ENCODE results near the gene RD3L. TPM values are rescaled to one million over a fixed set of nuclear protein-coding genes. Genes with fewer than 3 reads are reported as not detected.

The RD3L gene
- total RNA-seq = not detected in 2 replicates

GRCh38 chr14:103941973-103942736 is at the start of gene RD3L:
Gene RD3L, minus strand, starts transcription at chr14:103942529. Its CDS starts 834 bp downstream, at chr14:103941695.
- no peak for DNase-seq (ENCODE audit: low read depth in 2 of 2)

DNA sequence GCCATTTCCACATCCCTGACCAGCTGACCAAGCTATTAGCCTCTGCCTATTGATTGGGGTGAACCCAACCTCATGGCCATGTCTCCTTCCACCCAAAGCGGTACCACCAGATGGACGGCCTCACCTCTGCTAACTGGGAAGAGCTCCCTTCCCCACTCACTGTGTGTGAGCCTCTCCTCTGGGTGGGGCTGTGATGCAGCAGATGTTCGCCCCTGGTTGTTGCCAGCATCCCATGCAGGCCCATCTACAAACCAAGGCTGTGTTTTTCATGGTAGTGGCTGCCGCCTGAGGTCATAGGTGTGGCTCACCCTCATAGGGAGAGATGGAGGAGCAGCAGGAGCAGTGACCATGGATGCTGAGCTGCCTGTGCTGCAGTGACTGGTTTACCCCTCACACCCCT is 47.6 kb upstream of the RD3L start:
- DNase-seq (ENCODE audit: low read depth in 2 of 2) = no peak

- DNase-seq (ENCODE audit: low read depth in 2 of 2) = no peak
These were observed 46.7 kb upstream of the RD3L start for GRCh38 chr14:103989034-103989433.

- DNase-seq (ENCODE audit: low read depth in 2 of 2) = no peak
These were observed 41.9 kb upstream of the RD3L start for GRCh38 chr14:103984196-103984595.

GRCh38 chr14:103980623-103981238 is 38.4 kb upstream of the RD3L start:
- peak; percentile 47 to 48 for DNase-seq (ENCODE audit: low read depth in 2 of 2)

DNA sequence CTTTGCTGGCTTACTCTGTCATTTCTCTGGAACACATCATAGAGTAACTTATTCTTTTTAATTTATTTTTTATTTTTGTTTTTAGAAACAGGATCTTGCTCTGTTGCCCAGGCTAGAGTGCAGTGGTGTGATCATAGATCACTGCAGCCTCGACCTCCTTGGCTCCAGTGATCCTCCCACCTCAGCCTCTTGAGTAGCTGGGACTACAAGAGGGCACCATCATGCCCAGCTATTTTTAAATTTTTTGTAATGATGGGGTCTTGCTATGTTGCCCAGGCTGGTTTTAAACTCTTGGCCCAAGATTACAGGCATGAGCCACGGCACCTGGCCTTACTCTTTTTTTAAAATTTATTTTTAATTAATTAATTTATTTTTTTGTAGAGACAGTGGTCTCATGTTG is 32.2 kb upstream of the RD3L start:
- no peak for DNase-seq (ENCODE audit: low read depth in 2 of 2)

DNA sequence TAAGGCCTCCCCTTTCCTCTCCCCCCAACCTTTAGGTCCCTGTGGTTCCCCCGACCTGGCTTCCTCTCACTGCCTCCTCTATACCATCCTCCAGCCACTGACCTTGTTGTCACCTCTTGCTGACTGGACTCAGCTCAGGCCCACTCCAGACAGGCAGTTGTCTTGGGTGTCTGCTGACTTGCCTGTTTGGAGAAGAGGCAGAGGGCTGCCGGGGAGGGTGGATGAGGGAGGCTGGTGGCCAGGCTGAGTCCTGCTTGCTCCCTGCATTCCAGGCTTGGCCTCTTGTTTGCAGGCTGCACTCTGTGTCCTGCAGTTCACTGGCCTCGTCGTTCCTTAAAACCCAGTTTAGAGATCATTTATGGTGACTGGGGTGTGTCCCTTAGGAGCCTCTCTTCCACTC is 31.0 kb upstream of the RD3L start:
- DNase-seq (ENCODE audit: low read depth in 2 of 2) = no peak

GRCh38 chr14:103969961-103970360 is 27.6 kb upstream of the RD3L start:
- no peak for DNase-seq (ENCODE audit: low read depth in 2 of 2)

DNA sequence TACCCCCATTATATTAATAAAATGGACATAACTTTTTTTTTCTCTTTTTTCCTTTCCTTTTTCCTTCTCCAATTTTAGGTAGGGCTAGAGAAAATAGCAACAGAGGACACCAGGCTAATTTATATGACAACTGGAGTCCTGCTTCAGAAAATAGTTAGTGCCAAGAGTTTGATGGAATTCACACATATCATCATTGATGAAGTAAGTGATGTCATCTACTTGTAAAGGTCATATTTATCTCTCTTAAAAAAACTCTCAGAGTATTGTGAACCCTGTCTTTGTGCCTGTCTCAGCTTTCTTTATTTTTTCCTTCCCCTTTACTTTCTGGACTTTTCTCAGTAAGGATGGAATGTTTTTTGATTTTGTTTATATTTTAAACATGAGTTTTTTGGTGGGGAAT is 24.3 kb upstream of the RD3L start:
- DNase-seq (ENCODE audit: low read depth in 2 of 2) = no peak

DNA sequence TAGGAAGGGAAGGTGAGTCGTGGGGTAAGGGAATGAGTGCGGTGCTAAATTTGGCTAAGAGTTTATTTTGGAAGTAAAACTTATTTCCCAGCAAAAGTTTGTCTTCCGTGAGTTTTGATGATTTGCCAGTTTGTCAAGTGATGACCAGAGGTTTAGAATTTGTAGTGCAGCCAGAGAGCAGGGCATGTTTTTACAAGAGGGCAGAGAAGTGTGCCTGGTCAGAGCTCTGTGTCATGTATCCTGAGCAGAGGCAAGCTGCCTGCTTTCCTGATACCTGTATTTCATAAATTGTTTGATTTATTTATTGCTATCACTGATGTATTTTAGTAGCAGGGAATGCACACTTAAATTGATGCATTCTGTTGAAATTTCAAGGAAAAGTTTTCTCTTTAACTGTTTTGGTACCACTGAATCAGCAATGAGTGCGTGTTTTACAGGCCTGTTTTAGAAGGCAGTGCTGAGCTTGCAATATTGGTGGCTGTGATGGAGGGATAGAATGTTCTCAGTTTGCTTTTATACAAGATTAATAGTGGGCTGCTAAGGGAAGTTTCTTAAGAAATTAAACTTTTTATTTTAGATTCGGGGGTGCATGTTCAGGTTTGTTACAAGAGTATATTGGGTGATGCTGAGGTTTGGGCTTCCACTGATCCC is 19.7 kb upstream of the RD3L start:
- DNase-seq (ENCODE audit: low read depth in 2 of 2) = no peak

DNA sequence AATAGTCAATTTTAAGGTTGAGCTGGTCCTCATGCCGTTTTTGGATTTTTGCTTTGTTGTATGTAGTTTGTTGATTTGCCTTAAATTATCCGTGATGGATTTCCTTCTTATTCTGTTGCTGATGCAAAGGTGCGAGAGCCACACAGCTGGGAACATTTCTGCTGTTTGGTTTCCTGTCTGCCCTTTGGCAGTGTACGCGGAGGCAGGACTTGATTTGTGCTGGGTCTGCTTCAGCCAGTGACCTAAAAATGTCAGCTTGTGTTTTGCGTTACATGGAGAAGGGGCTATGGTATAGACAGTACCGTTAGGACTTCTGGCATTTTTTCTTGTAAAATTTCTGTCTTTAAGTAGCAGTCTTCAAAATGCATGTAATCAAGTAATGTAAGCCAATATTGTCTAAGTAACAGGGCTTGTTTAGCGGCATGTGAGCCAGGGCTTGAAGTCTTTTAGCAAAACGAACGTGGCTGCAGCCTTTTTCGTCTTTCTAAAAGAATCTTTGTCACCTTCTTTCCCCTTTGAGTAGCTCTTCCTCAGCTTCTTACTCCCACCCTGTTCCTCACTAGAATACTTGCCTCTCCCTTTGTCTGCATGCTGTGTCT is 18.2 kb upstream of the RD3L start:
- peak in 1 of 2 donors; percentile 42 for DNase-seq (ENCODE audit: low read depth in 2 of 2)

GRCh38 chr14:103949131-103949790 is 6.9 kb upstream of the RD3L start:
- DNase-seq (ENCODE audit: low read depth in 2 of 2) = no peak

- DNase-seq (ENCODE audit: low read depth in 2 of 2) = no peak
These were observed 6.1 kb upstream of the RD3L start for GRCh38 chr14:103948442-103948841.

DNA sequence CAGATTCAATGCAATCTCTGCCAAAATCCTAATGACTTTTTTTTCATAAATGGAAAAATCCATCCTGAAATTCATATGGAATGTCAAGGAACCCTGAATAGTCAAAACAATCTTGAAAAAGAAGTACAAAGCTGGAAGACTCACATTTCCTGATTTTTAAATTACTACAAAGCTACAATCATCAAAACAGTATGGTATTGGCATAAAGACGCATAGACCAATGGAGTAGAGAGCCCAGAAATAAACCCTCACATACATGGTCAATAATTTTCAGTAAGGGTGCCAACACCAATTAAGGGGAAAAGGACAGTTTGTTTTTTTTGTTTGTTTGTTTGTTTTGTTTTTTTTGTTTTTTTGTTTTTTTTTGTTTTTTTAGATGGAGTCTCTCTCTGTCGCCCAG is 4.6 kb upstream of the RD3L start:
- DNase-seq (ENCODE audit: low read depth in 2 of 2) = no peak

GRCh38 chr14:103943673-103944072 is 1.3 kb upstream of the RD3L start:
- DNase-seq (ENCODE audit: low read depth in 2 of 2) = no peak

DNA sequence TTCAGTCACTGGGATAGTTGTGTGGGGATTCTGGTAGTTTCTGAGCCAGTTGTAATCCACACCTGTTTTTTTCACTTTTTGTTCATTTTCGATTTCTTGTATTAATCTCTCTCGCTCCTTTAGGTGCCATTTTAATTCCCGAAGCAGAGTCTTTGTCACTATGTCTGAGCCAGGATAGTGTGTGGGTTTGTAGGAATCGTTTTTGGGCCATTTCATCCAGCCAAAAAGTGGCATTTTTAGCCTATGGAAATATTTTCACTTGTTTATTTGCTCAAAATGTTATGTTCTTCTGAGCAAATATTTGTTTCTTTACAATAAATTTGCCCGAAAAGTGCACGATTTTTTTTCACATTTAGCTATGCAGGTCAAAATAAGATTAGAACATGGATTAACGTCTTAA is 867 bp downstream of the RD3L start:
- no peak for DNase-seq (ENCODE audit: low read depth in 2 of 2)

- no peak for DNase-seq (ENCODE audit: low read depth in 2 of 2)
These were observed 7.2 kb downstream of the RD3L start for GRCh38 chr14:103935102-103935501.

DNA sequence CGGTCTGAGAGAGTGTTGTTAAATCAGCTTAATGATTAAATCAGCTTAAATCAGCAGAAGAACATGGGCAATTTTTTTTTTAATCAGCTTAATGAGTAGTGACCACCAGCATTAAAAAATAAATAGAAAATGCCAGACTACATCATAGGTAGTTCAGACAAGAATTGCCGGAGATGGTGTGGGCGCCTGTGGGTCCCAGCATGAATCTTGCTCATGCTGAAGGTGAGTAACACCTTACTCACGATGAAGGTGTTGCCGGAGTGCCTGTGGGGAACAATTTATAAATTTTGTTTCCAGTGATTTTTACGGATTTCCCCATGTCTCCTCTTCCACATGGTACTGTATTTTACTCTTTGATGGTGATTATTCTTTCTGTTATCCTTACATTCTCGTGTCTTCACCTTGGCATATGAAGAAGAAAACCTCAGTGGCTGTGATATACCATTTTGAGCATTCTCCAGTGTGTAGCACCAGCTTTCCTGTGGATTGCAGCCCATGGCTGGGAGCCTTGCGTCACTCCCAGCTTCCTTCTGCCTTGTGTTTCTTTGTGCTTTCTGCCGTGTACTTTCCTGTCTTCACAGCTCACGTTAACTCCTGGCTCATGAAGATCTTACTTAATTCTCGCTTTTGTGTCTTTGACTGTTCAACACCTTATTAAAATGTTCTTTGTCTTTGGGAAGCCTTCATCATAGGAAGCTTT is 9.4 kb downstream of the RD3L start:
- no peak for DNase-seq (ENCODE audit: low read depth in 2 of 2)

- DNase-seq (ENCODE audit: low read depth in 2 of 2) = no peak
These were observed 10.9 kb downstream of the RD3L start for GRCh38 chr14:103931422-103931821.

DNA sequence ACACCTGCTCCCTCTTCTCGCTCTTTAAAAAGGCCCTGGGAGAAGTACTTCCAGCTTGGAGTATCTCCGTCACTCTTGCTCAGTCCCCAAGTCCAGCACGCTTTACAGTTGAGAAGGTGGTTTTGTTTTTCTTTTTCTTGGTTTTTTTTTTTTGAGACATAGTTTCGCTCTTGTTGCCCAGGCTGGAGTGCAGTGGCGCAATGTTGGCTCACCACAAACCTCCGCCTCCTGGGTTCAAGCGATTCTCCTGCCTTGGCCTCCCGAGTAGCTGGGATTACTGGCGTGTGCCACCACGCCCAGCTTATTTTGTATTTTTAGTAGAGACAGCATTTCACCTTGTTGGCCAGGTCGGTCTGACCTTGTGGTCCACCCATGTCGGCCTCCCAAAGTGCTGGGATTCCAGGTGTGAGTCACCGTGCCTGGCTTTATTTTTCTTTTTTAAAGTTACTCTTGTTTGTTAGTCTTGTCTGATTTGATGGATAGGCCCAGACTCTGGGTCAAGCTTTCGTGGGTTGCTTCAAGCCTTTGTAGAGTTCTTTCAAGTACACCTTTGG is 12.2 kb downstream of the RD3L start:
- DNase-seq (ENCODE audit: low read depth in 2 of 2) = no peak

Data from lung microvascular endothelial cell (primary cell).